ENCODE results near the gene SKA2. TPM values are rescaled to one million over a fixed set of nuclear protein-coding genes. Genes with fewer than 3 reads are reported as not detected.

Gene SKA2
- total RNA-seq, 1 donor from 2014 or later: 46.2 TPM

GRCh38 chr17:59175076-59175475 is 20.1 kb upstream of the SKA2 start:
- Mint-ChIP-seq H3K27me3 (ENCODE audit: low read depth) (no peaks in the 10 kb centered on the region), H3K4me3 (ENCODE audit: unreplicated experiment) (no peak overlapping the region), H3K4me1 (ENCODE audit: low read depth) (no peaks in the 10 kb centered on the region), H3K36me3 (ENCODE audit: low read depth) (peaks cover 6% of the 10 kb centered on the region), H3K27ac (ENCODE audit: unreplicated experiment) (no peak overlapping the region), H3K9me3 (ENCODE audit: low read depth) (no peaks in the 10 kb centered on the region)
- no peak for TF ChIP-seq CTCF (IDR thresholded peaks at IDR 0.05)
- DNase-seq (ENCODE audit: low spot score): no peak

- H3K9me3 Mint-ChIP-seq (ENCODE audit: low read depth): no peaks in the 10 kb centered on the region
- no peak for DNase-seq (ENCODE audit: low spot score)
- no peak for TF ChIP-seq CTCF (IDR thresholded peaks at IDR 0.05)
- H3K27ac Mint-ChIP-seq (ENCODE audit: unreplicated experiment): no peak overlapping the region
- peaks cover 4% of the 10 kb centered on the region for H3K36me3 Mint-ChIP-seq (ENCODE audit: low read depth)
- no peak overlapping the region for H3K4me3 Mint-ChIP-seq (ENCODE audit: unreplicated experiment)
- no peaks in the 10 kb centered on the region for H3K27me3 Mint-ChIP-seq (ENCODE audit: low read depth)
- H3K4me1 Mint-ChIP-seq (ENCODE audit: low read depth): no peaks in the 10 kb centered on the region
These were observed 19.7 kb upstream of the SKA2 start for GRCh38 chr17:59174671-59175070.

GRCh38 chr17:59172436-59173004 is 17.5 kb upstream of the SKA2 start:
- H3K36me3 Mint-ChIP-seq (ENCODE audit: low read depth): peaks cover 4% of the 10 kb centered on the region
- no peak for TF ChIP-seq CTCF (IDR thresholded peaks at IDR 0.05)
- no peak for DNase-seq (ENCODE audit: low spot score)
- no peaks in the 10 kb centered on the region for H3K27me3 Mint-ChIP-seq (ENCODE audit: low read depth)
- no peak overlapping the region for H3K27ac Mint-ChIP-seq (ENCODE audit: unreplicated experiment)
- no peaks in the 10 kb centered on the region for H3K4me1 Mint-ChIP-seq (ENCODE audit: low read depth)
- H3K4me3 Mint-ChIP-seq (ENCODE audit: unreplicated experiment): no peak overlapping the region
- no peaks in the 10 kb centered on the region for H3K9me3 Mint-ChIP-seq (ENCODE audit: low read depth)

GRCh38 chr17:59167571-59168001 is 12.6 kb upstream of the SKA2 start:
- Mint-ChIP-seq H3K4me1 (ENCODE audit: low read depth) (peaks cover 4% of the 10 kb centered on the region), H3K4me3 (ENCODE audit: unreplicated experiment) (no peak overlapping the region), H3K36me3 (ENCODE audit: low read depth) (no peaks in the 10 kb centered on the region), H3K27ac (ENCODE audit: unreplicated experiment) (no peak overlapping the region), H3K27me3 (ENCODE audit: low read depth) (no peaks in the 10 kb centered on the region), H3K9me3 (ENCODE audit: low read depth) (no peaks in the 10 kb centered on the region)
- no peak for TF ChIP-seq CTCF (IDR thresholded peaks at IDR 0.05)
- no peak for DNase-seq (ENCODE audit: low spot score)

- Mint-ChIP-seq H3K4me3 (ENCODE audit: unreplicated experiment) (no peak overlapping the region), H3K27ac (ENCODE audit: unreplicated experiment) (peak overlapping the region; percentile 32), H3K4me1 (ENCODE audit: low read depth) (peaks cover 4% of the 10 kb centered on the region), H3K27me3 (ENCODE audit: low read depth) (no peaks in the 10 kb centered on the region), H3K9me3 (ENCODE audit: low read depth) (no peaks in the 10 kb centered on the region), H3K36me3 (ENCODE audit: low read depth) (no peaks in the 10 kb centered on the region)
- no peak for DNase-seq (ENCODE audit: low spot score)
- peak; percentile 78 for TF ChIP-seq CTCF (IDR thresholded peaks at IDR 0.05)
These were observed 11.0 kb upstream of the SKA2 start for GRCh38 chr17:59165933-59166342.

Measured in chondrocyte (in vitro differentiated cells).